H9 (cell line): ENCODE results near the gene CPM. TPM values are rescaled to one million over a fixed set of nuclear protein-coding genes. Genes with fewer than 3 reads are reported as not detected.

Experiments
- DNase-seq: peaks from one replicate; pipeline ENCODE4 v3.0.0-alpha.2; 2017
- H2AFZ ChIP-seq: one replicate; pipeline ENCODE4 v1.6.1; 2013; ENCODE audit warnings: mild to moderate bottlenecking, low read length, control low read depth, moderate library complexity
- H2AK5ac ChIP-seq: 2 replicates; pipeline ENCODE4 v1.6.1; 2013; ENCODE audit warnings: low read length, control low read depth, mixed read lengths; ENCODE audit not compliant: insufficient read length
- H2BK120ac ChIP-seq: one replicate; pipeline ENCODE4 v1.6.1; 2013; ENCODE audit warnings: low read depth, mild to moderate bottlenecking, low read length, control low read depth, inconsistent platforms; ENCODE audit not compliant: poor library complexity, severe bottlenecking
- H2BK12ac ChIP-seq: 2 replicates; pipeline ENCODE4 v1.6.1; 2013; ENCODE audit warnings: low read length, control low read depth, mixed read lengths, low read depth; ENCODE audit not compliant: insufficient read length
- H2BK15ac ChIP-seq: 2 replicates; pipeline ENCODE4 v1.6.1; 2013; ENCODE audit warnings: low read depth, low read length, control low read depth
- H2BK20ac ChIP-seq: one replicate; pipeline ENCODE4 v1.6.1; 2013; ENCODE audit warnings: low read depth, mild to moderate bottlenecking, low read length, control low read depth, inconsistent platforms; ENCODE audit not compliant: poor library complexity, severe bottlenecking
- H2BK5ac ChIP-seq: 2 replicates; pipeline ENCODE4 v1.6.1; 2013; ENCODE audit warnings: low read length, control low read depth, mixed read lengths; ENCODE audit not compliant: insufficient read length
- H3K14ac ChIP-seq: 2 replicates; pipeline ENCODE4 v1.6.1; 2013; ENCODE audit warnings: low read length, control low read depth; ENCODE audit not compliant: insufficient read depth
- H3K18ac ChIP-seq: 2 replicates; pipeline ENCODE4 v1.6.1; 2013; ENCODE audit warnings: low read depth, mild to moderate bottlenecking, mixed read lengths, low read length, control low read depth; ENCODE audit not compliant: insufficient read length
- H3K23ac ChIP-seq: 2 replicates; pipeline ENCODE4 v1.6.1; 2013; ENCODE audit warnings: low read length, control low read depth, mixed read lengths, low read depth; ENCODE audit not compliant: insufficient read length
- H3K23me2 ChIP-seq: 2 replicates; pipeline ENCODE4 v1.6.1; 2013; ENCODE audit warnings: low read depth, mild to moderate bottlenecking, mixed read lengths, low read length, control low read depth; ENCODE audit not compliant: insufficient read length, poor library complexity, severe bottlenecking
- H3K27ac ChIP-seq: 2 replicates; pipeline ENCODE4 v1.5.1; 2013; ENCODE audit warnings: low read length, control low read depth, mixed read lengths, low read depth; ENCODE audit not compliant: insufficient read length
- H3K27me3 ChIP-seq: 2 replicates; pipeline ENCODE4 v1.6.1; 2013; ENCODE audit warnings: low read length, control low read depth, inconsistent platforms; ENCODE audit not compliant: insufficient read depth
- H3K4ac ChIP-seq: 2 replicates; pipeline ENCODE4 v1.6.1; 2013; ENCODE audit warnings: low read depth, mild to moderate bottlenecking, control low read depth, inconsistent platforms, low read length, moderate library complexity
- H3K4me1 ChIP-seq: 2 replicates; pipeline ENCODE4 v1.6.1; 2013; ENCODE audit warnings: low read length, control low read depth, inconsistent platforms; ENCODE audit not compliant: insufficient read depth
- H3K4me2 ChIP-seq: 2 replicates; pipeline ENCODE4 v1.6.1; 2013; ENCODE audit warnings: low read length, control low read depth, mixed read lengths; ENCODE audit not compliant: insufficient read length, insufficient read depth
- H3K56ac ChIP-seq: 2 replicates; pipeline ENCODE4 v1.6.1; 2013; ENCODE audit warnings: low read depth, mild to moderate bottlenecking, mixed read lengths, low read length, control low read depth; ENCODE audit not compliant: insufficient read length
- H3K79me1 ChIP-seq: 2 replicates; pipeline ENCODE4 v1.6.1; 2013; ENCODE audit warnings: low read depth, mild to moderate bottlenecking, moderate library complexity, low read length, control low read depth, inconsistent platforms; ENCODE audit not compliant: insufficient read depth, poor library complexity, severe bottlenecking
- H3K79me2 ChIP-seq: 2 replicates; pipeline ENCODE4 v1.6.1; 2013; ENCODE audit warnings: low read length, control low read depth, inconsistent platforms; ENCODE audit not compliant: insufficient read depth
- H3K9ac ChIP-seq: 2 replicates; pipeline ENCODE4 v1.6.1; 2013; ENCODE audit warnings: low read length, control low read depth, mixed read lengths; ENCODE audit not compliant: insufficient read length; ENCODE audit errors: extremely low read depth
- H3K9me3 ChIP-seq: one replicate; pipeline ENCODE4 v1.6.1; 2013; ENCODE audit warnings: low read depth, low read length, inconsistent platforms; ENCODE audit not compliant: control insufficient read depth
- H3T11ph ChIP-seq: one replicate; pipeline ENCODE4 v1.6.1; 2013; ENCODE audit warnings: mild to moderate bottlenecking, low read length, control low read depth, inconsistent platforms
- H4K20me1 ChIP-seq: one replicate; pipeline ENCODE4 v1.6.1; 2013; ENCODE audit not compliant: control insufficient read depth, insufficient read length, insufficient read depth
- H4K5ac ChIP-seq: 2 replicates; pipeline ENCODE4 v1.6.1; 2013; ENCODE audit warnings: low read depth, mild to moderate bottlenecking, mixed read lengths, low read length, control low read depth; ENCODE audit not compliant: insufficient read length
- H4K8ac ChIP-seq: replicated peaks from 2 replicates; pipeline ENCODE4 v1.6.1; 2013; ENCODE audit warnings: low read length, control low read depth, mixed read lengths, low read depth; ENCODE audit not compliant: insufficient read length
- H4K91ac ChIP-seq: 2 replicates; pipeline ENCODE4 v1.6.1; 2013; ENCODE audit warnings: low read depth, mild to moderate bottlenecking, moderate library complexity, mixed read lengths, low read length, control low read depth; ENCODE audit not compliant: insufficient read length
- H3K27ac Mint-ChIP-seq, 3 experiments: 2 replicates in 2 of 3; 3 replicates in 1 of 3; pipeline ENCODE4 v1.8.0; 2020 to 2021; ENCODE audit warnings: mixed read lengths in 3 of 3, mild to moderate bottlenecking in 1 of 3, moderate library complexity in 1 of 3
- H3K27me3 Mint-ChIP-seq: 2 replicates; pipeline ENCODE4 v1.8.0; 2021; ENCODE audit warnings: low read depth, mild to moderate bottlenecking, moderate library complexity, mixed read lengths
- H3K36me3 Mint-ChIP-seq, 3 experiments: 2 replicates in 2 of 3; 3 replicates in 1 of 3; pipeline ENCODE4 v1.8.0; 2020 to 2021; ENCODE audit warnings: low read depth in 3 of 3, mixed read lengths in 3 of 3; ENCODE audit not compliant: insufficient read depth in 1 of 3
- H3K4me1 Mint-ChIP-seq, 2 experiments: 2 replicates each; pipeline ENCODE4 v1.8.0; 2020; ENCODE audit warnings: mixed read lengths in 2 of 2
- H3K4me3 Mint-ChIP-seq, 2 experiments: 2 replicates in 1 of 2; 3 replicates in 1 of 2; pipeline ENCODE4 v1.8.0; 2020 to 2021; ENCODE audit warnings: mild to moderate bottlenecking in 2 of 2, mixed read lengths in 2 of 2, moderate library complexity in 1 of 2
- H3K9me3 Mint-ChIP-seq, 2 experiments: 2 replicates in 1 of 2; 3 replicates in 1 of 2; pipeline ENCODE4 v1.8.0; 2020; ENCODE audit warnings: mild to moderate bottlenecking in 2 of 2, mixed read lengths in 2 of 2, moderate library complexity in 1 of 2
- CTCF ChIP-seq: fragments of 200-600 bp; sonication (generic); conservative IDR thresholded peaks from 3 replicates; pipeline ENCODE4 v1.8.0; 2021; ENCODE audit warnings: antibody characterized with exemption, mild to moderate bottlenecking
- WGBS: extraction: QIAGEN DNeasy Blood & Tissue Kit; methylation state at CpG from one replicate; pipeline ENCODE4 v1.1.7; 2013; ENCODE audit warnings: missing lambda C conversion rate, low lambda C conversion rate, mixed read lengths; ENCODE audit not compliant: insufficient read length; ENCODE audit errors: extremely low coverage; 5-methylcytosine and 5-hydroxymethylcytosine counted together
- total RNA-seq: library from RNA; stranded (reverse); gene quantifications from 2 replicates; pipeline ENCODE4 v1.2.1, GENCODE V29; 2021

Gene CPM
- total RNA-seq, 1 experiment from 2014 or later, result 1.2 TPM

DNA sequence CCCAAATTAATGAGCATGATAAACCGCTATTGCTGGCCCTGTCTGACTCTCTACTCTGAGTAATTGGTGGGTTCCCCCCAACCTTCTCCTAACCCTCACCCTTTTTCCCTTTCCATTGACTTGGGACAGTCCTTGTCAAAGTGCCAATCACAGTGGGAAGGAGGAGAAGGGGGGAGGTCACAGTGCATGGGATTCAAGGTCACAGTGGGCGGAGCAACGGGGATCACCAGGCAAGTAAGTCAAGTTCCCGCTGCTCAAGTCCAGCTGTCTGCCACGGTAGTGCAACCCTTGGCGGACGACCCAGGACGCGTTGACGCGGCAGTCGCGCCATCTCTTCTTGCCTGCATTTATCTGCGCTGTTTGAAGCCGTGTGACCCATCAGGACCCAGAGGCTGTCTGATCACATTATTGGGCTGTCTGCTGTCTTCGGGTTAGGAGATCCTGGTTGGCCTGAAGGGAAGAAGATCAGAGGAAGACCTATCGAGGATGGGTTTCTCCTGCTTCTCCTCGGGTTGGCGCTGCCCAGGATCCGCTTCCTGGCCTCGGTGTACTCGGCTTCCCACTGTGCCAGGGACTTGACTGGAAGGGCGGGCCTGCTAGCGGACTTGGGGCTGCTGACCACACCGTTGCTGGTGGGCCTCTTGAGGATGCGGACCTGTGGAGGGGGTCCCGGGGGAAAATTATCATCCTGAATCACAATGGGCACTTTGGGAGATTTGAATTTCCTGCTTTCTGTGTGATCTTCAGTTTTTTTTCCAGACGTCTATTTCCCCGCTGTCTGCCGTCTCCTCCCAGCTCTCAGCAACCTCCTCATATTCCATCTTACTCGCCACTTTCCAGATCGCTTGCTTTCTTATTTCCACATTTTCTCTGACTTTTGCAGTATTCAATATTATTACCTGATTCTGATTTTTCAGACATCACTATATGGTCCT, 128.0 kb downstream of the CPM start:
- no peak overlapping the region for H3K56ac ChIP-seq
- H2AFZ ChIP-seq, result no peak overlapping the region
- no peak overlapping the region for H4K8ac ChIP-seq
- no peak overlapping the region; the same call in 1 of the 2 replicates for H3K14ac ChIP-seq
- H3K23ac ChIP-seq, result no peak overlapping the region
- no peak overlapping the region for H3K18ac ChIP-seq
- H4K91ac ChIP-seq, result no peak overlapping the region
- peak overlapping the region; percentile 1 for H3K4me2 ChIP-seq
- no peaks in the 10 kb centered on the region for H3K9me3 ChIP-seq
- no peak overlapping the region for H3K4ac ChIP-seq
- H3K9ac ChIP-seq, result no peak overlapping the region
- DNase-seq, result peak; percentile 85
- H3K27me3 ChIP-seq, result no peaks in the 10 kb centered on the region
- no peak overlapping the region for H2BK5ac ChIP-seq
- H3K4me1 ChIP-seq, result peaks cover 4% of the 10 kb centered on the region; the same call in 1 of the 2 replicates
- H3K79me1 ChIP-seq, result no peaks in the 10 kb centered on the region
- Mint-ChIP-seq H3K4me1 (peaks cover 25 to 33% of the 10 kb centered on the region in 2 experiments), H3K27ac (no peak overlapping the region; a peak in 1 of 7 replicates), H3K4me3 (peak overlapping the region; percentile 3 to 26; a peak in 2 of 5 replicates), H3K9me3 (peaks cover 0 to 2% of the 10 kb centered on the region in 2 experiments; a peak in 2 of 5 replicates), H3K36me3 (peaks cover 10 to 13% (median 13%) of the 10 kb centered on the region in 3 experiments), H3K27me3 (no peaks in the 10 kb centered on the region)
- H4K20me1 ChIP-seq, result no peaks in the 10 kb centered on the region
- H3K79me2 ChIP-seq, result peaks cover 3% of the 10 kb centered on the region; the same call in 1 of the 2 replicates
- WGBS, result no CpG with 5 or more reads among the region's 32 CpGs
- H3K23me2 ChIP-seq, result peaks cover 9% of the 10 kb centered on the region
- H2BK12ac ChIP-seq, result no peak overlapping the region
- H4K5ac ChIP-seq, result no peak overlapping the region
- H2BK120ac ChIP-seq, result no peak overlapping the region
- TF ChIP-seq CTCF, result no peak
- no peak overlapping the region for H2AK5ac ChIP-seq
- no peak overlapping the region for H3K27ac ChIP-seq
- no peak overlapping the region for H2BK20ac ChIP-seq
- H2BK15ac ChIP-seq, result no peak overlapping the region
- H3T11ph ChIP-seq, result no peak overlapping the region
